NCI-H748 treated with DMSO at 0.1 percent for 48 hours (cell line): Measurements from ENCODE around the gene STX8.
"Not testable (repeated sequence)": the region's sequence is repeated elsewhere in the genome, so short reads cannot be mapped to it uniquely, and the experiment has no call there.

Experiments used
- DNase-seq: peaks from one replicate; lab custom pipeline; 2025; lab: John Stamatoyannopoulos, UW

The STX8 gene

DNA sequence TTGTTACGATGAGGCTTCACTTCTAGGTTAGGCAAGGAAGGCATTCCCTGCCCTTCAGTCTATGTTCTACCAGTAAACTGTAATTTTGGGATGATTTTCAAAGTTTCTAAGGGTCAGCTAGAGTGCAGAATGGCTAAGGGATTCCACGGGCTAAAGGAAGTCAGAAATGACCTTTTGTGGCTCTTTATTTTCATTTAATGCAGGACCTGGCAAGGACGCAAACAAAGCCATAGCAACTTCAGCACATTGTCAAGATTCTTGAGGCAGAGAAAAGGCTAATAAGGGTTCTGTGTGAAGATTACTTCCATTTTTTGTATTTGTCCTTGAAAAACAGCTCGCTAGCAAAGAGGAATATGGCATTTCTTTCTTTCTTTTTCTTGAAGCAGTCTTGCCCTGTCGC is 76.6 kb downstream of the STX8 start:
- DNase-seq: no peak

DNA sequence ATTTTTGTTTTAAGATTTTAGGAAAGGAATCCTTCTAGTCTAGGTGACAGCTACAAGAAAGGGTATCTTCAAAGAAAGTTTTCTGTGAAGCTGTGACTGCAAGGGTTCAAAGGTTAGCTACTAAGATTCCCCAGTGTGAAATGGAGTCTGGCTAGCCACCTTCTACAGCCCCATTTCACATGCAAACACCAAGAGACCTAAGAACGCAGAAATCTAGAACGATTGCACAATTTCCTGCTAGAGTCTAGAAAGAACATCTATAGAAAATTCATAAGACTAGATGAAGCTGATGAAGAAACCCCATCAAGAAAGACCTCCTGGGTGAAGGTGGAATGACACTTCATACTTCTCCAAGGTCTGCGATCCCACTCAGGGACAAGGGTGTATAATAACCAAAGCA is 77.1 kb downstream of the STX8 start:
- no peak for DNase-seq

DNA sequence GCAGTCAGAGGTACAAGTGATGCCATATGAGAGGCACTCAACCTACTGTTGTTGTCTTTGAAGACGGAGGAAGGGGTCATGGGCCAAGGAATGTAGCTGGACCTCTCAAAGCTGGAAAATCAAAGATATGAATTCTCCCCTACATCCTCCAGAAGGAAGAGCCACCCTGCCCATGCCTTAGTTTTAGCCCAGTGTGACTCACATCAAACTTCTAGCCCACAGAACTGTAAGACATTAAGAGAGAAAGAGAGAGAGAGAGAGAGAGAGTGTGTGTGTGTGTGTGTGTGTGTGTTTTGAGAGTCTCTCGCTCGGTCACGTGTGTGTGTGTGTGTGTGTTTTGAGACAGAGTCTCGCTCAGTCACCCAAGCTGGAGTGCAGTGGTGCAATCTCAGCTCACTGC is 87.1 kb downstream of the STX8 start:
- no peak for DNase-seq

GRCh38 chr17:9487406-9487805 is 88.2 kb downstream of the STX8 start:
- DNase-seq: no peak

- no peak for DNase-seq
Measured at GRCh38 chr17:9484789-9485188, 90.8 kb downstream of the STX8 start.

GRCh38 chr17:9479964-9480363 is 95.7 kb downstream of the STX8 start:
- DNase-seq: no peak

GRCh38 chr17:9478889-9479288 is 96.7 kb downstream of the STX8 start:
- no peak for DNase-seq

GRCh38 chr17:9475101-9475658 is 100.4 kb downstream of the STX8 start:
- DNase-seq: no peak

- no peak for DNase-seq
Measured at GRCh38 chr17:9473711-9474110, 101.9 kb downstream of the STX8 start.

DNA sequence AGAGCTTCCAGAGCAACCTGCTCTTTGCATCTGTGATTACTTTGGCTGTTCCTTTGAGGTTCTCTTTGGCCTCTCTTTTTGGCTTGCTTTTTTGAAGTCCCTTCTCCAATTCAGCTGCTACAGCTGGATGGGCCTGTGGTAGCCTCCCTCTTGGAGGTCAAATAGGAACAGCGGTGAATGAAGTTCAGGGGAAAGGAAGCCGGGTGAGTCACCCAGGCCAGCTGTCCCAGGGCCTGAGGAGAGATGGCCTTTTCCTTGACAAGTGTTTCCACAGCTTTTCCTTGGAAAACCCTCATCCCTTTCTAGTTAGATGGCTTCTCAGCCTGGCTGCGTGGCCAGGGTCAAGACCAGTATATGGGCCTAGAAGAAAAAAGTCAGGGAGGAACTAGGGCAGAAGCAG is 103.1 kb downstream of the STX8 start:
- DNase-seq: no peak

DNA sequence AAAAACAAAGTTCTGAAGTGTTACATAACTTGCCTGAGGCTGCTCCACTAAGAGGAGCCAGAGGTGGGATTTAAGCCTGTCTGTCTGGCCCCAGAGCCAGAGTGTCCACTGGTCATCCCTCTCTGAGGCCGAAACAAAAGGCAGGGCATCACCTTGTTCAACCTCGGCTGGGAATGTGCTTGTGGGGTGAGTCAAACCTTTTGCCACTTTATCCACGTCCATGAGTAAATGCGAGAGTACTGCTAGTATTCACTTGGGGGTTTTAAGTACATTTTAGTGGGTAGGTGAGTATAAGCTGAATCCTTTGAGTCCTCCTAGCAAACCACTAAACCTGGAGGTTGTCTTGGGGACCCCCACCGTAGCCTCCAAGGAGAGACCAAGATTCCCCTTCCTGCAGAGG is 103.5 kb downstream of the STX8 start:
- DNase-seq: no peak

- DNase-seq: no peak
Measured at GRCh38 chr17:9470171-9470570, 105.4 kb downstream of the STX8 start.

- DNase-seq: no peak
Measured at GRCh38 chr17:9468937-9469336, 106.7 kb downstream of the STX8 start.

GRCh38 chr17:9468532-9468931 is 107.1 kb downstream of the STX8 start:
- no peak for DNase-seq

GRCh38 chr17:9467518-9467917 is 108.1 kb downstream of the STX8 start:
- DNase-seq: no peak

DNA sequence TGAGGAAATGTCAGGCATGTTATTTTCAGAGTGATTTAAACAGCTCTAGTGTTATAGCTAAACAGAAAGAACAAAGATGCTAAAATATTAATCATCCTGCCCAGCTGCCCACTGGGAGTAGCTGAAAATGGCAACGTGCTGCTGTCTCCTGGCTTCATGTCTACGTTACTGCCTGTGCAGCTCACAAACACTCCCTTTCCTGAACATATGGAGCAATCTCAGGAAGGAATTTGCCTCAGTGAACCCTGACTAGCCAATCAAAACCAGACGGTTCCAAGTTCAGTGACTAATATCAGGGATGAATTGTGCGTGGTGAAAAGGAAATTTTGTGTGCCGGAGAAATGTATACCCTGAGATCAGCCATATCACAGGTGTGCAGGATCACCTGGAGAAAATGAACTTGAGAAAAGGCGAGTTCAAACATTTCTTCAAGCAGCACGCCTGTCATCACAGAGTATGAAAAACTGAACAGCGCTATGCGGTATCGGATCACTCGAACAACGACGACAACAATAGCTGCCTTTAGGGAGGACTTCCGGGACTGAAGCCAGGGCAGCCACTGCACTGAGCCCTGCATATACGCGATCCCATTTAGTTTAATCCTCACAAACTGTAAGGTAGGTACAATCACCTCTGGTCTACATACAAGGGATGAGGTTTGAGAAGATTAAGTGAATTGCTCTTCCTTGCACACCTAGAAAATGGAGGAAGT is 110.3 kb downstream of the STX8 start:
- DNase-seq: no peak

- no peak for DNase-seq
Measured at GRCh38 chr17:9457005-9457404, 118.6 kb downstream of the STX8 start.

DNA sequence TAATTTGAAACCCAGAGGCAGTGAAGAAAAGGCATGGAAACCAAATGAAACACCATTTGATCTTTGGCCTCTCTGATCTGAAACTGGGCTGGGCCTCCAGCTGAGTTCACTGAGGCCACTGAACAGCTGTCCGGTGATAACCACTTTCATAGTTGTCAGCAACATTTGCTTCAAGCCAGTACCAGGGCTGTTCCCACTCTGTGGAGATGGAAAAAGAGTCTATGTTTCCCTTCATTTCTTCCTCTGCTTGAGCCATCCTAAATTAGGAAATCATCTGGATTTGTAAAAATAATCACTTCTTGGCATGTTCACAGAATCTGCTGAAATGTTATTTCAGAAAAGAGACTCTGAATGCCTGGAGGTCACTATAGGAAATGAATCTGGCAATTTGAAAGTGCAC is 119.3 kb downstream of the STX8 start:
- DNase-seq: no peak

DNA sequence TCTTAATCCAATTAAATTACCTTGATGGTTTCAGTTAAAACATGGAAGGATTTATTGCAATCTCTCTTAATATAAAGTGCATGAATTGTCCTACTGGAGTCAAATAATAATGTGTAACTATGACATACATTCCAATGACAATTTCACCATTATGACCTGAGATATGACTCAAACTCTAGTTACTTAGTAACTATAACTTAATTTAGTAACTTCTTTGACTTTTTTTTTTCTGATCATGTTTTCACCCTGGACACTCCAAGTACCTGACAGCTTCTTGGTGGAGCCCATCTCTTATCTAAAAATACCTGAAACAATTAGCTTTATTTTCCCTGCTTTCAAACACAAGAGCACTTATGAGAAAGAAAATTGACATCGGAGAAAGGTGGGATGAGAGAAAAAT is 123.7 kb downstream of the STX8 start:
- DNase-seq: no peak

GRCh38 chr17:9447298-9447697 is 128.3 kb downstream of the STX8 start:
- not testable (repeated sequence) for DNase-seq

GRCh38 chr17:9446528-9446927 is 129.1 kb downstream of the STX8 start:
- DNase-seq: no peak

- DNase-seq: no peak
Measured at GRCh38 chr17:9445424-9445823, 130.2 kb downstream of the STX8 start.

DNA sequence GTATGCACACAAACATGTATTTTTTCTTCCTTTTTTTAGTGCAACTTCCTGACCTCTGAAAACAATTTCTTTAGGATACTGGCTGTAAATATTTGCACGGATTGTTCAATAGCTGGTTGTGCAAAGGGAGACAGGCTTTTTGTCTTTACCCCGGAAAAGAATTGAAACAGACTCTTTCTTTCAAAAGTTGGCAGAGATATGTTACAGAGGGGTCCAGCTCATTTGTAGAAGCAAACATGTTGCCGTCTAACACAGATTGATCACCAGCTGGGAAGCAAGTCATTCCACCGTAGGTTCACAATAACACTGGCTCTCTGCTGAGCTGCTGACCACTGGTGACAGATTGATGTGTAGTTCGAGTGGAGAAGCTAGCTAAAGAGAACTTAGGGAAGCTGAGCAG is 130.9 kb downstream of the STX8 start:
- DNase-seq: no peak

GRCh38 chr17:9443811-9444210 is 131.8 kb downstream of the STX8 start:
- no peak for DNase-seq
